Hepatocyte (in vitro differentiated cells): ENCODE results near the gene SMNDC1. TPM values are rescaled to one million over a fixed set of nuclear protein-coding genes. Genes with fewer than 3 reads are reported as not detected.

Source experiments
- DNase-seq: peaks from one replicate; pipeline ENCODE4 v3.0.0-alpha.2; 2016; ENCODE audit warnings: low spot score
- H2AFZ ChIP-seq: fragments of 200-600 bp; sonication (generic); 2 replicates; pipeline ENCODE4 v1.6.0; 2016; ENCODE audit warnings: antibody characterized with exemption, mild to moderate bottlenecking
- H3K27ac ChIP-seq: fragments of 200-600 bp; sonication (generic); 2 replicates; pipeline ENCODE4 v1.5.1; 2016; ENCODE audit warnings: mild to moderate bottlenecking
- H3K27me3 ChIP-seq: fragments of 200-600 bp; sonication (generic); 2 replicates; pipeline ENCODE4 v1.6.1; 2016
- H3K36me3 ChIP-seq: fragments of 200-600 bp; sonication (generic); replicated peaks from 2 replicates; pipeline ENCODE4 v1.5.1; 2016; ENCODE audit warnings: low read depth; ENCODE audit not compliant: insufficient read depth
- H3K4me1 ChIP-seq: fragments of 200-600 bp; sonication (generic); 2 replicates; pipeline ENCODE4 v1.5.1; 2016; ENCODE audit warnings: mild to moderate bottlenecking, moderate library complexity; ENCODE audit not compliant: insufficient read depth
- H3K4me2 ChIP-seq: fragments of 200-600 bp; sonication (generic); 2 replicates; pipeline ENCODE4 v1.6.0; 2016
- H3K4me3 ChIP-seq: fragments of 200-600 bp; sonication (generic); 2 replicates; pipeline ENCODE4 v1.5.1; 2016; ENCODE audit warnings: mild to moderate bottlenecking
- H3K79me2 ChIP-seq: fragments of 200-600 bp; sonication (generic); 2 replicates; pipeline ENCODE4 v1.6.0; 2017; ENCODE audit warnings: mild to moderate bottlenecking
- H3K9me2 ChIP-seq: fragments of 200-600 bp; sonication (generic); replicated peaks from 2 replicates; pipeline ENCODE4 v1.6.0; 2017; ENCODE audit warnings: mild to moderate bottlenecking; ENCODE audit not compliant: insufficient read depth
- H3K9me3 ChIP-seq: fragments of 200-600 bp; sonication (generic); 2 replicates; pipeline ENCODE4 v1.5.1; 2016; ENCODE audit warnings: low read depth, mild to moderate bottlenecking
- H4K20me1 ChIP-seq: fragments of 200-600 bp; sonication (generic); 2 replicates; pipeline ENCODE4 v1.6.0; 2016; ENCODE audit warnings: mild to moderate bottlenecking; ENCODE audit not compliant: insufficient read depth, poor library complexity, severe bottlenecking
- EZH2 ChIP-seq: fragments of 200-600 bp; sonication (generic); IDR thresholded peaks from 2 replicates; pipeline ENCODE4 v1.6.1; 2016; ENCODE audit warnings: antibody characterized with exemption, mild to moderate bottlenecking, borderline replicate concordance
- EZH2phosphoT487 ChIP-seq: fragments of 200-600 bp; sonication (generic); IDR thresholded peaks from one replicate; pipeline ENCODE4 v1.6.1; 2018; ENCODE audit warnings: antibody characterized with exemption, mild to moderate bottlenecking, low read depth, moderate library complexity; ENCODE audit not compliant: unreplicated experiment, severe bottlenecking
- WGBS: methylation state at CpG from one replicate; pipeline ENCODE4 v1.1.6; 2016; ENCODE audit warnings: low lambda C conversion rate; ENCODE audit errors: missing lambda C conversion rate; 5-methylcytosine and 5-hydroxymethylcytosine counted together
- polyA plus RNA-seq: library from polyadenylated mRNA; unstranded; fragments of >200 nt; fragmentation: Nextera tagmentation; extraction: Ambion mirVana; gene quantifications from 2 replicates; pipeline ENCODE4 v1.2.1, GENCODE V29; 2016
- total RNA-seq: library from RNA; depleted of rRNA; stranded (reverse); fragments of >200 nt; gene quantifications from 2 replicates; pipeline ENCODE4 v1.2.3, GENCODE V29; 2014
- TF ChIP-seq, protein P1 (sequence below): fragments of 200-600 bp; sonication (generic); IDR thresholded peaks from 2 replicates; pipeline ENCODE4 v1.5.1; 2016; ENCODE audit warnings: antibody characterized with exemption, mild to moderate bottlenecking; ENCODE audit not compliant: poor library complexity

SMNDC1 gene
- total and polyA plus RNA-seq, 2 experiments from 2014 or later: 13.6 to 14.3 TPM

- H3K4me3 ChIP-seq: no peak overlapping the region
- no peaks in the 10 kb centered on the region for H3K27me3 ChIP-seq
- no peaks in the 10 kb centered on the region for H4K20me1 ChIP-seq
- no peak for TF ChIP-seq EZH2phosphoT487
- TF ChIP-seq, protein P1, sequence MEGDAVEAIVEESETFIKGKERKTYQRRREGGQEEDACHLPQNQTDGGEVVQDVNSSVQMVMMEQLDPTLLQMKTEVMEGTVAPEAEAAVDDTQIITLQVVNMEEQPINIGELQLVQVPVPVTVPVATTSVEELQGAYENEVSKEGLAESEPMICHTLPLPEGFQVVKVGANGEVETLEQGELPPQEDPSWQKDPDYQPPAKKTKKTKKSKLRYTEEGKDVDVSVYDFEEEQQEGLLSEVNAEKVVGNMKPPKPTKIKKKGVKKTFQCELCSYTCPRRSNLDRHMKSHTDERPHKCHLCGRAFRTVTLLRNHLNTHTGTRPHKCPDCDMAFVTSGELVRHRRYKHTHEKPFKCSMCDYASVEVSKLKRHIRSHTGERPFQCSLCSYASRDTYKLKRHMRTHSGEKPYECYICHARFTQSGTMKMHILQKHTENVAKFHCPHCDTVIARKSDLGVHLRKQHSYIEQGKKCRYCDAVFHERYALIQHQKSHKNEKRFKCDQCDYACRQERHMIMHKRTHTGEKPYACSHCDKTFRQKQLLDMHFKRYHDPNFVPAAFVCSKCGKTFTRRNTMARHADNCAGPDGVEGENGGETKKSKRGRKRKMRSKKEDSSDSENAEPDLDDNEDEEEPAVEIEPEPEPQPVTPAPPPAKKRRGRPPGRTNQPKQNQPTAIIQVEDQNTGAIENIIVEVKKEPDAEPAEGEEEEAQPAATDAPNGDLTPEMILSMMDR: no peak
- no peak for TF ChIP-seq EZH2
- H2AFZ ChIP-seq: no peak overlapping the region
- H3K9me3 ChIP-seq: peaks cover 3% of the 10 kb centered on the region
- no peaks in the 10 kb centered on the region for H3K4me1 ChIP-seq
- no peaks in the 10 kb centered on the region for H3K9me2 ChIP-seq
- 44% methylated on average over 3 of the region's 3 CpGs for WGBS
- peak overlapping the region; percentile 13 for H3K27ac ChIP-seq
- no peak for DNase-seq
- H3K79me2 ChIP-seq: no peaks in the 10 kb centered on the region
- no peak overlapping the region for H3K4me2 ChIP-seq
- H3K36me3 ChIP-seq: no peaks in the 10 kb centered on the region
Measured at GRCh38 chr10:110324805-110325280, 20.1 kb upstream of the SMNDC1 start.

GRCh38 chr10:110324201-110324804 is 19.6 kb upstream of the SMNDC1 start:
- 61% methylated on average over 5 of the region's 5 CpGs for WGBS
- H3K4me3 ChIP-seq: no peak overlapping the region
- no peaks in the 10 kb centered on the region for H3K79me2 ChIP-seq
- H3K27ac ChIP-seq: peak overlapping the region; percentile 13
- no peaks in the 10 kb centered on the region for H3K27me3 ChIP-seq
- H3K36me3 ChIP-seq: no peaks in the 10 kb centered on the region
- no peaks in the 10 kb centered on the region for H4K20me1 ChIP-seq
- no peaks in the 10 kb centered on the region for H3K4me1 ChIP-seq
- peak; percentile 31 for DNase-seq
- no peaks in the 10 kb centered on the region for H3K9me2 ChIP-seq
- no peaks in the 10 kb centered on the region for H3K9me3 ChIP-seq
- H3K4me2 ChIP-seq: no peak overlapping the region
- TF ChIP-seq, protein P1: no peak
- TF ChIP-seq EZH2phosphoT487 (no peak), EZH2 (no peak)
- H2AFZ ChIP-seq: no peak overlapping the region

DNA sequence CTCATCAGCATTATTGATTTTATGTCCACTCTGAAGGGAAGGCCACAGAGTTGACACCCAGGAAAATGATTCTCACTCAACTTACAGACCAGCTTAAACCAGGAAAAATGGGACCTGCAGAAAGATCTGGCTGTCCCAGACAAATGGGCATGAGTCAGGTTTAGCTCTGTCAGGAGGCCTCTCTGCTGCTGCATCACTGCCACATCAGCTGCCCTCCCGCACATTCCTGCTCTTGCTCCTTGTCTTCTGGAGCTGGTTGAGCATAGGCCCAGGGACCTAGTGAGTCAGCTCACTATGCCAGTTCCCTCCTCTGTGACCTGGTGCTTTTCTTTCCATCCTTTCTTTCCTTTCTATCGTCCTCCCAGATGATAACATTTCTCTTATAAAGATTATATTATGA is 18.8 kb upstream of the SMNDC1 start:
- no peak for DNase-seq
- H3K4me2 ChIP-seq: no peak overlapping the region
- H3K79me2 ChIP-seq: no peaks in the 10 kb centered on the region
- TF ChIP-seq EZH2phosphoT487 (no peak), EZH2 (no peak)
- no peaks in the 10 kb centered on the region for H3K4me1 ChIP-seq
- WGBS: 57% methylated on average over 2 of the region's 2 CpGs
- H3K9me2 ChIP-seq: no peaks in the 10 kb centered on the region
- no peaks in the 10 kb centered on the region for H4K20me1 ChIP-seq
- no peaks in the 10 kb centered on the region for H3K27me3 ChIP-seq
- H3K27ac ChIP-seq: no peak overlapping the region
- no peak overlapping the region for H2AFZ ChIP-seq
- no peaks in the 10 kb centered on the region for H3K9me3 ChIP-seq
- no peak overlapping the region for H3K4me3 ChIP-seq
- no peaks in the 10 kb centered on the region for H3K36me3 ChIP-seq

GRCh38 chr10:110321869-110322620 is 17.3 kb upstream of the SMNDC1 start:
- Histone ChIP-seq H3K36me3 (no peaks in the 10 kb centered on the region), H3K9me3 (no peaks in the 10 kb centered on the region), H4K20me1 (no peaks in the 10 kb centered on the region), H3K27ac (no peak overlapping the region), H3K4me2 (no peak overlapping the region), H3K4me3 (no peak overlapping the region), H3K9me2 (no peaks in the 10 kb centered on the region), H3K27me3 (no peaks in the 10 kb centered on the region), H3K4me1 (no peaks in the 10 kb centered on the region), H2AFZ (no peak overlapping the region), H3K79me2 (no peaks in the 10 kb centered on the region)
- TF ChIP-seq EZH2phosphoT487: no peak
- no peak for TF ChIP-seq EZH2
- TF ChIP-seq, protein P1: no peak
- DNase-seq: no peak
- WGBS: 96% methylated on average over 6 of the region's 6 CpGs
